D721Med (cell line): Measurements from ENCODE around the gene ENKD1.

Source experiments
- DNase-seq: peaks from one replicate; pipeline ENCODE4 v3.0.0; 2011; ENCODE audit warnings: low spot score; ENCODE audit not compliant: insufficient read length
- FAIRE-seq: peaks from 2 replicates; lab custom pipeline; 2011; peaks lifted over from hg19 to GRCh38; lab: Jason Lieb, UNC
- CTCF ChIP-seq: IDR thresholded peaks from 2 replicates; pipeline ENCODE4 v1.5.1; 2012; ENCODE audit warnings: mild to moderate bottlenecking, control low read depth; ENCODE audit not compliant: insufficient read depth; ENCODE audit errors: missing control alignments

The ENKD1 gene

GRCh38 chr16:67654403-67654911 lies 12.1 kb downstream of the ENKD1 start:
- DNase-seq (no peak), FAIRE-seq (no peak)
- TF ChIP-seq CTCF = no peak

GRCh38 chr16:67653789-67654402 lies 12.7 kb downstream of the ENKD1 start:
- no peak for TF ChIP-seq CTCF
- DNase-seq (no peak), FAIRE-seq (no peak)

GRCh38 chr16:67653128-67653788 lies 13.3 kb downstream of the ENKD1 start:
- no peak for TF ChIP-seq CTCF
- DNase-seq = no peak
- FAIRE-seq = no peak

GRCh38 chr16:67652578-67653127 lies 13.9 kb downstream of the ENKD1 start:
- FAIRE-seq (no peak), DNase-seq (peak; percentile 80)
- no peak for TF ChIP-seq CTCF

GRCh38 chr16:67651847-67652246 lies 14.7 kb downstream of the ENKD1 start:
- FAIRE-seq (no peak), DNase-seq (no peak)
- no peak for TF ChIP-seq CTCF

- no peak for TF ChIP-seq CTCF
- DNase-seq (no peak), FAIRE-seq (no peak)
Observed at GRCh38 chr16:67651039-67651438, 15.5 kb downstream of the ENKD1 start.

- no peak for TF ChIP-seq CTCF
- DNase-seq = no peak
- FAIRE-seq = no peak
Observed at GRCh38 chr16:67650023-67650422, 16.5 kb downstream of the ENKD1 start.
